HG03060 (cell line): ENCODE results near the gene RUVBL2.

Source experiments
- ATAC-seq: cut with Tn5 transposase; IDR thresholded peaks from one replicate; pipeline ENCODE4 v1.9.1; 2021; ENCODE audit warnings: low read depth, moderate number of reproducible peaks; ENCODE audit not compliant: unreplicated experiment

The RUVBL2 gene

GRCh38 chr19:48963371-48964204 is 30.1 kb upstream of the RUVBL2 start:
- ATAC-seq: no peak

- no peak for ATAC-seq
Measured at GRCh38 chr19:48964205-48965039, 29.3 kb upstream of the RUVBL2 start.

- ATAC-seq: peak; percentile 37
Measured at GRCh38 chr19:48965040-48965805, 28.5 kb upstream of the RUVBL2 start, which contains the start of gene FTL. FTL (plus strand) TSS chr19:48965309; CDS start chr19:48965508, 199 bp downstream.

GRCh38 chr19:48965806-48966540 is 27.7 kb upstream of the RUVBL2 start:
- no peak for ATAC-seq

- no peak for ATAC-seq
Measured at GRCh38 chr19:48966541-48967345, 26.9 kb upstream of the RUVBL2 start.

- no peak for ATAC-seq
Measured at GRCh38 chr19:48967346-48968178, 26.1 kb upstream of the RUVBL2 start.

GRCh38 chr19:48968179-48968661 is 25.5 kb upstream of the RUVBL2 start:
- no peak for ATAC-seq

GRCh38 chr19:48968813-48969218 is 24.9 kb upstream of the RUVBL2 start:
- no peak for ATAC-seq

- ATAC-seq: no peak
Measured at GRCh38 chr19:48969276-48970138, 24.2 kb upstream of the RUVBL2 start.

- no peak for ATAC-seq
Measured at GRCh38 chr19:48970139-48970766, 23.4 kb upstream of the RUVBL2 start.

GRCh38 chr19:48970923-48971395 is 22.7 kb upstream of the RUVBL2 start:
- ATAC-seq: no peak

GRCh38 chr19:48975947-48976847 is 17.5 kb upstream of the RUVBL2 start:
- no peak for ATAC-seq

GRCh38 chr19:48977061-48977460 is 16.6 kb upstream of the RUVBL2 start:
- no peak for ATAC-seq

GRCh38 chr19:48982280-48982679 is 11.4 kb upstream of the RUVBL2 start:
- ATAC-seq: no peak

- no peak for ATAC-seq
Measured at GRCh38 chr19:48985711-48986110, 8.0 kb upstream of the RUVBL2 start.

GRCh38 chr19:48986211-48986610 is 7.5 kb upstream of the RUVBL2 start:
- no peak for ATAC-seq
